ENCODE measurements around the gene PDE9A.
A peak's percentile ranks its signal among the peaks of the same experiment; 100 is the strongest.
"Not testable (repeated sequence)": the region's sequence is repeated elsewhere in the genome, so short reads cannot be mapped to it uniquely, and the experiment has no call there.

The PDE9A gene

GRCh38 chr21:42653231-42654061 lies at the start of gene PDE9A:
Gene PDE9A, plus strand, starts transcription at chr21:42653621. Its CDS starts 194 bp downstream, at chr21:42653815.
- DNase-seq (ENCODE audit: low spot score) (no peak), FAIRE-seq (no peak)

- DNase-seq (ENCODE audit: low spot score) (no peak), FAIRE-seq (no peak)
These were observed 46.3 kb upstream of the PDE9A start for GRCh38 chr21:42607102-42607501.

GRCh38 chr21:42607525-42608102 lies 45.8 kb upstream of the PDE9A start:
- no peak for FAIRE-seq
- DNase-seq (ENCODE audit: low spot score): no peak

GRCh38 chr21:42608446-42608845 lies 45.0 kb upstream of the PDE9A start:
- FAIRE-seq: no peak

GRCh38 chr21:42609811-42610210 lies 43.6 kb upstream of the PDE9A start:
- FAIRE-seq (peak; percentile 77), DNase-seq (ENCODE audit: low spot score) (peak; percentile 71)

More at GRCh38 chr21:42608446-42608845, 45.0 kb upstream of the PDE9A start:
- no peak for DNase-seq (ENCODE audit: low spot score)

GRCh38 chr21:42611852-42612251 lies 41.6 kb upstream of the PDE9A start:
- DNase-seq (ENCODE audit: low spot score) (no peak), FAIRE-seq (no peak)

GRCh38 chr21:42612390-42612789 lies 41.0 kb upstream of the PDE9A start:
- DNase-seq (ENCODE audit: low spot score): no peak
- no peak for FAIRE-seq

- FAIRE-seq (no peak), DNase-seq (ENCODE audit: low spot score) (no peak)
These were observed 39.7 kb upstream of the PDE9A start for GRCh38 chr21:42613756-42614155.

- no peak for DNase-seq (ENCODE audit: low spot score)
- no peak for FAIRE-seq
These were observed 39.0 kb upstream of the PDE9A start for GRCh38 chr21:42614396-42614795.

- FAIRE-seq (no peak), DNase-seq (ENCODE audit: low spot score) (no peak)
These were observed 38.5 kb upstream of the PDE9A start for GRCh38 chr21:42614811-42615351.

GRCh38 chr21:42615377-42615776 lies 38.0 kb upstream of the PDE9A start:
- not testable (repeated sequence) for FAIRE-seq; DNase-seq (ENCODE audit: low spot score)

- DNase-seq (ENCODE audit: low spot score): no peak
- no peak for FAIRE-seq
These were observed 37.5 kb upstream of the PDE9A start for GRCh38 chr21:42615924-42616323.

GRCh38 chr21:42616446-42616845 lies 37.0 kb upstream of the PDE9A start:
- DNase-seq (ENCODE audit: low spot score): no peak
- no peak for FAIRE-seq

GRCh38 chr21:42616941-42617340 lies 36.5 kb upstream of the PDE9A start:
- DNase-seq (ENCODE audit: low spot score): no peak
- FAIRE-seq: no peak

GRCh38 chr21:42617486-42617885 lies 35.9 kb upstream of the PDE9A start:
- DNase-seq (ENCODE audit: low spot score) (no peak), FAIRE-seq (no peak)

- DNase-seq (ENCODE audit: low spot score): no peak
- no peak for FAIRE-seq
These were observed 34.7 kb upstream of the PDE9A start for GRCh38 chr21:42618707-42619102.

GRCh38 chr21:42619166-42619565 lies 34.3 kb upstream of the PDE9A start:
- DNase-seq (ENCODE audit: low spot score) (no peak), FAIRE-seq (no peak)

- FAIRE-seq (no peak), DNase-seq (ENCODE audit: low spot score) (no peak)
These were observed 33.6 kb upstream of the PDE9A start for GRCh38 chr21:42619841-42620240.

- DNase-seq (ENCODE audit: low spot score) (no peak), FAIRE-seq (no peak)
These were observed 32.1 kb upstream of the PDE9A start for GRCh38 chr21:42621166-42621818.

- DNase-seq (ENCODE audit: low spot score): no peak
- FAIRE-seq: no peak
These were observed 31.6 kb upstream of the PDE9A start for GRCh38 chr21:42621819-42622177.

GRCh38 chr21:42622284-42622683 lies 31.1 kb upstream of the PDE9A start:
- no peak for FAIRE-seq
- DNase-seq (ENCODE audit: low spot score): no peak

GRCh38 chr21:42623694-42624093 lies 29.7 kb upstream of the PDE9A start:
- FAIRE-seq (no peak), DNase-seq (ENCODE audit: low spot score) (no peak)

All from RCC 7860 (cell line).